Mesenchymal stem cell (in vitro differentiated cells and primary cell): ENCODE data around the gene MYH14.

Experiments
- DNase-seq: peaks from one replicate; pipeline ENCODE4 v3.0.0-alpha.2; 2013
- H2AFZ ChIP-seq: one replicate; pipeline ENCODE4 v1.6.1; 2013; ENCODE audit warnings: low read depth, mild to moderate bottlenecking, control low read depth, inconsistent platforms, low read length, moderate library complexity
- H2AK5ac ChIP-seq: 2 replicates; pipeline ENCODE4 v1.6.1; 2013; ENCODE audit warnings: low read length, moderate library complexity, mild to moderate bottlenecking, inconsistent platforms; ENCODE audit not compliant: severe bottlenecking
- H2BK120ac ChIP-seq: one replicate; pipeline ENCODE4 v1.6.1; 2013; ENCODE audit warnings: low read depth, mild to moderate bottlenecking, inconsistent platforms, low read length, moderate library complexity
- H2BK12ac ChIP-seq, 2 experiments: one replicate each; pipeline ENCODE4 v1.6.1; 2013; ENCODE audit warnings: inconsistent platforms in 2 of 2, low read length in 2 of 2, mild to moderate bottlenecking in 2 of 2, moderate library complexity in 2 of 2, control low read depth in 1 of 2
- H2BK15ac ChIP-seq: one replicate; pipeline ENCODE4 v1.6.1; 2013; ENCODE audit warnings: mild to moderate bottlenecking, low read depth, inconsistent platforms; ENCODE audit not compliant: poor library complexity, severe bottlenecking
- H2BK5ac ChIP-seq: 2 replicates; pipeline ENCODE4 v1.6.1; 2013; ENCODE audit warnings: low read depth, mild to moderate bottlenecking, low read length, control low read depth, inconsistent platforms; ENCODE audit not compliant: poor library complexity, severe bottlenecking
- H3K14ac ChIP-seq, 2 experiments: one replicate each; pipeline ENCODE4 v1.6.1; 2013; ENCODE audit warnings: inconsistent platforms in 2 of 2, low read length in 2 of 2, control low read depth in 1 of 2, mild to moderate bottlenecking in 1 of 2, moderate library complexity in 1 of 2
- H3K18ac ChIP-seq, 2 experiments: one replicate each; pipeline ENCODE4 v1.6.1; 2013; ENCODE audit warnings: inconsistent platforms in 2 of 2, low read length in 2 of 2, control low read depth in 1 of 2, low read depth in 1 of 2, mild to moderate bottlenecking in 1 of 2
- H3K23ac ChIP-seq, 2 experiments: one replicate each; pipeline ENCODE4 v1.6.1; 2013; ENCODE audit warnings: inconsistent platforms in 2 of 2, low read length in 2 of 2, mild to moderate bottlenecking in 2 of 2, moderate library complexity in 2 of 2, control low read depth in 1 of 2
- H3K27ac ChIP-seq: 2 replicates; pipeline ENCODE4 v1.5.1; 2013; ENCODE audit warnings: mild to moderate bottlenecking, moderate library complexity, low read length, control low read depth, inconsistent platforms; ENCODE audit not compliant: poor library complexity, severe bottlenecking
- H3K27me3 ChIP-seq, 2 experiments: 2 replicates each; pipeline versions ENCODE4 v1.6.1 to v1.7.0; 2013; ENCODE audit warnings: low read length in 2 of 2, mild to moderate bottlenecking in 2 of 2, moderate library complexity in 2 of 2, control low read depth in 1 of 2, inconsistent platforms in 1 of 2; ENCODE audit not compliant: control insufficient read depth in 1 of 2, insufficient read depth in 1 of 2
- H3K36me3 ChIP-seq, 2 experiments: 2 replicates each; pipeline versions ENCODE4 v1.6.1 to v1.7.0; 2013; ENCODE audit warnings: low read length in 2 of 2, control low read depth in 1 of 2, inconsistent platforms in 1 of 2, low read depth in 1 of 2, mild to moderate bottlenecking in 1 of 2; ENCODE audit not compliant: insufficient read depth in 2 of 2, control insufficient read depth in 1 of 2
- H3K4ac ChIP-seq, 2 experiments: one replicate each; pipeline ENCODE4 v1.6.1; 2013; ENCODE audit warnings: inconsistent platforms in 2 of 2, low read length in 2 of 2, mild to moderate bottlenecking in 2 of 2, moderate library complexity in 2 of 2, control low read depth in 1 of 2, low read depth in 1 of 2
- H3K4me1 ChIP-seq: 2 replicates; pipeline ENCODE4 v1.6.1; 2013; ENCODE audit warnings: low read depth, low read length, control low read depth; ENCODE audit not compliant: control insufficient read depth, insufficient read depth
- H3K4me2 ChIP-seq: 2 replicates; pipeline ENCODE4 v1.6.1; 2013; ENCODE audit warnings: low read length, mild to moderate bottlenecking, inconsistent platforms; ENCODE audit not compliant: poor library complexity, severe bottlenecking
- H3K4me3 ChIP-seq, 2 experiments: 2 replicates each; pipeline versions ENCODE4 v1.5.1 to v1.7.0; 2013; ENCODE audit warnings: low read length in 2 of 2, mild to moderate bottlenecking in 2 of 2, control low read depth in 1 of 2, low read depth in 1 of 2; ENCODE audit not compliant: insufficient read depth in 1 of 2
- H3K79me1 ChIP-seq: replicated peaks from 2 replicates; pipeline ENCODE4 v1.6.1; 2013; ENCODE audit warnings: mild to moderate bottlenecking, control low read depth, low read length, inconsistent platforms; ENCODE audit not compliant: poor library complexity, severe bottlenecking
- H3K9ac ChIP-seq: 2 replicates; pipeline ENCODE4 v1.7.0; 2013; ENCODE audit warnings: mild to moderate bottlenecking, low read length, moderate library complexity
- H3K9me3 ChIP-seq: 2 replicates; pipeline ENCODE4 v1.7.0; 2013; ENCODE audit warnings: mild to moderate bottlenecking, low read length; ENCODE audit not compliant: control insufficient read depth
- H4K8ac ChIP-seq: one replicate; pipeline ENCODE4 v1.6.1; 2013; ENCODE audit warnings: inconsistent platforms, mild to moderate bottlenecking, low read length, moderate library complexity
- H4K91ac ChIP-seq: one replicate; pipeline ENCODE4 v1.6.1; 2013; ENCODE audit warnings: mild to moderate bottlenecking, low read length, inconsistent platforms
- WGBS: methylation state at CpG from one replicate; pipeline ENCODE4 v1.1.7; 2013; ENCODE audit warnings: mixed read lengths; 5-methylcytosine and 5-hydroxymethylcytosine counted together

The MYH14 gene

GRCh38 chr19:50202962-50203280, 501 bp upstream of the MYH14 start:
- Histone ChIP-seq H2AK5ac (no peak overlapping the region), H3K4me1 (peaks cover 3% of the 10 kb centered on the region), H2BK12ac (no peak overlapping the region), H3K4me2 (no peak overlapping the region), H3K36me3 (no peaks in the 10 kb centered on the region), H3K4ac (no peak overlapping the region), H3K79me1 (no peaks in the 10 kb centered on the region), H2BK120ac (no peak overlapping the region), H3K9ac (no peak overlapping the region), H2BK5ac (no peak overlapping the region), H3K23ac (no peak overlapping the region), H2BK15ac (no peak overlapping the region), H3K4me3 (no peak overlapping the region), H3K27me3 (peaks cover 15 to 49% of the 10 kb centered on the region in 2 experiments), H3K27ac (no peak overlapping the region), H3K18ac (no peak overlapping the region), H2AFZ (no peak overlapping the region), H3K14ac (no peak overlapping the region), H4K91ac (no peak overlapping the region), H4K8ac (no peak overlapping the region), H3K9me3 (no peaks in the 10 kb centered on the region)
- DNase-seq: no peak
- 41% methylated on average over 18 of the region's 18 CpGs for WGBS

- Histone ChIP-seq H2AFZ (no peak overlapping the region), H3K9me3 (no peaks in the 10 kb centered on the region), H3K4me3 (no peak overlapping the region), H2BK5ac (no peak overlapping the region), H2BK15ac (no peak overlapping the region), H3K18ac (no peak overlapping the region), H3K79me1 (no peaks in the 10 kb centered on the region), H3K23ac (no peak overlapping the region), H3K14ac (no peak overlapping the region), H2AK5ac (no peak overlapping the region), H3K27ac (no peak overlapping the region), H3K9ac (no peak overlapping the region), H3K27me3 (peaks cover 15 to 49% of the 10 kb centered on the region in 2 experiments), H4K91ac (no peak overlapping the region), H2BK12ac (no peak overlapping the region), H3K4ac (no peak overlapping the region), H2BK120ac (no peak overlapping the region), H3K4me1 (peaks cover 3% of the 10 kb centered on the region), H3K36me3 (no peaks in the 10 kb centered on the region), H3K4me2 (no peak overlapping the region), H4K8ac (no peak overlapping the region)
- WGBS: 76% methylated on average over 5 of the region's 7 CpGs
- DNase-seq: no peak
Measured at GRCh38 chr19:50204081-50204428, 633 bp downstream of the MYH14 start.

- H3K4ac ChIP-seq: no peak overlapping the region
- no peaks in the 10 kb centered on the region for H3K36me3 ChIP-seq
- peaks cover 3% of the 10 kb centered on the region for H3K4me1 ChIP-seq
- 9% methylated on average over 35 of the region's 49 CpGs for WGBS
- no peak overlapping the region for H3K4me3 ChIP-seq
- H2BK5ac ChIP-seq: no peak overlapping the region
- no peak overlapping the region for H3K27ac ChIP-seq
- H3K23ac ChIP-seq: no peak overlapping the region
- no peak overlapping the region for H4K8ac ChIP-seq
- no peak overlapping the region for H2BK15ac ChIP-seq
- no peak overlapping the region for H3K18ac ChIP-seq
- H2BK12ac ChIP-seq: no peak overlapping the region
- no peak overlapping the region for H3K14ac ChIP-seq
- no peaks in the 10 kb centered on the region for H3K79me1 ChIP-seq
- H2AK5ac ChIP-seq: no peak overlapping the region
- DNase-seq: no peak
- H3K27me3 ChIP-seq: peaks cover 15 to 43% of the 10 kb centered on the region in 2 experiments
- H2BK120ac ChIP-seq: no peak overlapping the region
- H2AFZ ChIP-seq: no peak overlapping the region
- H3K4me2 ChIP-seq: no peak overlapping the region
- no peaks in the 10 kb centered on the region for H3K9me3 ChIP-seq
- no peak overlapping the region for H3K9ac ChIP-seq
- no peak overlapping the region for H4K91ac ChIP-seq
Measured at GRCh38 chr19:50204811-50205675, 1.6 kb downstream of the MYH14 start.

- no peak overlapping the region for H3K4me3 ChIP-seq
- H2BK15ac ChIP-seq: no peak overlapping the region
- H3K9me3 ChIP-seq: no peaks in the 10 kb centered on the region
- no peak overlapping the region for H3K4ac ChIP-seq
- H2AK5ac ChIP-seq: no peak overlapping the region
- no peak overlapping the region for H3K9ac ChIP-seq
- no peak overlapping the region for H3K14ac ChIP-seq
- WGBS: 15% methylated on average over 11 of the region's 12 CpGs
- DNase-seq: no peak
- H2AFZ ChIP-seq: no peak overlapping the region
- H3K36me3 ChIP-seq: no peaks in the 10 kb centered on the region
- no peak overlapping the region for H4K8ac ChIP-seq
- no peak overlapping the region for H3K23ac ChIP-seq
- H4K91ac ChIP-seq: no peak overlapping the region
- no peaks in the 10 kb centered on the region for H3K79me1 ChIP-seq
- H3K18ac ChIP-seq: no peak overlapping the region
- peaks cover 15 to 42% of the 10 kb centered on the region in 2 experiments for H3K27me3 ChIP-seq
- H2BK5ac ChIP-seq: no peak overlapping the region
- no peak overlapping the region for H2BK12ac ChIP-seq
- no peak overlapping the region for H2BK120ac ChIP-seq
- H3K4me1 ChIP-seq: peaks cover 3% of the 10 kb centered on the region
- no peak overlapping the region for H3K4me2 ChIP-seq
- no peak overlapping the region for H3K27ac ChIP-seq
Measured at GRCh38 chr19:50205681-50206138, 2.3 kb downstream of the MYH14 start.
